ENCODE data around the gene ROBO2.

GRCh38 chr3:77526573-77527113 is 486.7 kb downstream of the ROBO2 start:
- TF ChIP-seq CTCF (IDR thresholded peaks at IDR 0.05) = no peak
- TF ChIP-seq POLR2A (IDR thresholded peaks at IDR 0.05) = no peak
